ENCODE measurements around the gene TAS2R13. TPM values are rescaled to one million over a fixed set of nuclear protein-coding genes. Genes with fewer than 3 reads are reported as not detected.

TAS2R13 gene
- total RNA-seq, 2 donors from 2014 or later, result 3.1 to 7.3 TPM

DNA sequence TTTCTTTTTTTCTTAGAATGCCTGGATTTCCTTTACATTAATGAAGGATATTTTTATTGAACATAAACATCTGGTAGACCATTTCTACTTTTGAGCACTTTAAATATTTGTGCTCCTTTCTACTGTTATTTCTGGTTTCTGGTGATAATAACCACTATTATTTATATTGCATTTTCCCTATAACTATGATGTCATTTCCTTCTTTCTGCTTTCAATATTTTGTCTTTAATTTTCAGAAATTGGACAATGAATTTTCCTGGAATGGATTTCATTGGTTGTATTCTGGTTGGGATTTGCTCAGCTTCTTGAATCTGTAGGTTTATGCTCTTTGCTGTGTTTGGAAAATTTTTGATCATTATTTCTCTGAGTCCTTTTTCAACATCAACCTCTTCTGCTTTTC, 20.1 kb downstream of the TAS2R13 start:
- H3K27ac ChIP-seq, result no peak overlapping the region
- no peaks in the 10 kb centered on the region for H3K36me3 ChIP-seq
- H3K9me3 ChIP-seq, result no peaks in the 10 kb centered on the region
- no peak overlapping the region for H3K4me3 ChIP-seq
- DNase-seq (ENCODE audit: low spot score) (no peak), ATAC-seq (ENCODE audit: insufficient number of reproducible peaks, low FRiP score, low read depth) (no peak)
- no peaks in the 10 kb centered on the region for H3K27me3 ChIP-seq (replicated peaks; ENCODE audit: insufficient read depth)
- TF ChIP-seq, protein P1, sequence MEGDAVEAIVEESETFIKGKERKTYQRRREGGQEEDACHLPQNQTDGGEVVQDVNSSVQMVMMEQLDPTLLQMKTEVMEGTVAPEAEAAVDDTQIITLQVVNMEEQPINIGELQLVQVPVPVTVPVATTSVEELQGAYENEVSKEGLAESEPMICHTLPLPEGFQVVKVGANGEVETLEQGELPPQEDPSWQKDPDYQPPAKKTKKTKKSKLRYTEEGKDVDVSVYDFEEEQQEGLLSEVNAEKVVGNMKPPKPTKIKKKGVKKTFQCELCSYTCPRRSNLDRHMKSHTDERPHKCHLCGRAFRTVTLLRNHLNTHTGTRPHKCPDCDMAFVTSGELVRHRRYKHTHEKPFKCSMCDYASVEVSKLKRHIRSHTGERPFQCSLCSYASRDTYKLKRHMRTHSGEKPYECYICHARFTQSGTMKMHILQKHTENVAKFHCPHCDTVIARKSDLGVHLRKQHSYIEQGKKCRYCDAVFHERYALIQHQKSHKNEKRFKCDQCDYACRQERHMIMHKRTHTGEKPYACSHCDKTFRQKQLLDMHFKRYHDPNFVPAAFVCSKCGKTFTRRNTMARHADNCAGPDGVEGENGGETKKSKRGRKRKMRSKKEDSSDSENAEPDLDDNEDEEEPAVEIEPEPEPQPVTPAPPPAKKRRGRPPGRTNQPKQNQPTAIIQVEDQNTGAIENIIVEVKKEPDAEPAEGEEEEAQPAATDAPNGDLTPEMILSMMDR (IDR thresholded peaks at IDR 0.05), result no peak
- H3K4me1 ChIP-seq (ENCODE audit: control insufficient read depth in 1 of 2, low read depth in 2 of 2), result no peaks in the 10 kb centered on the region

DNA sequence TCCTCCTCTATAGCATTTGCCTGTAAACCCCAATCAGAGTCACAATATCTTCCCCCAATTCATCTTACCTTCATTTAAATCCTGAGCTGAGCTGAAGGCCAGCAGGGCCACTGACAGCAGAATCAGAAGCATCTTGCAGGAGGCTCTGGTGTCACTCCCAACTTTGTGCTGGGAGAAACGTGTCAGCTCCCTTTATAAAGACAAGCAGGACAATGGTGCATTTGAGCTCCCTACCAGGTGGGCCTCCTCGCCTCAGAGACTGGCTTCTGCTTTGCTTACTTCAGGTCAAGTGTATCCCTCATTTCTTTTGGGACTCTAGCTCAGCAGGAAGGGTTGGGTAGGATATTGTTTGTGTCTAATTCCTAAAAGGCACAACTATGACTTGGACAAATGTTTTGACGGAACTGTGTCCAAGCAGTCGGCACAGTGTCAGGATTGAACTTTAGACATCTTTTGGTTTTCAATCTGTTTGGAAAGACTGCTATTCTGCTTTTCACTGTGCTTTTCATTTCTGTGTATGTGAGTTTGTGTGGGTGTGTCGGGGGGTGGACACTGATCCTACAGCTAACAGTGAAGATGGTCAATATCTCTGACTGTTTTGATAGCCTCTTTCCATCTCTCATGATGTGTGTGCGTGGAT, 25.2 kb downstream of the TAS2R13 start, which contains the start of gene PRH1:
PRH1 (minus strand) TSS at position 170 of the 640 bp plus-strand sequence; CDS start at position 132, 38 bp downstream.
- no peak for DNase-seq (ENCODE audit: low spot score)
- Histone ChIP-seq H3K4me1 (ENCODE audit: control insufficient read depth in 1 of 2, low read depth in 2 of 2) (no peaks in the 10 kb centered on the region), H3K9me3 (no peaks in the 10 kb centered on the region), H3K36me3 (peaks cover 4% of the 10 kb centered on the region), H3K27ac (no peak within 1 kb of the TSS), H3K27me3 (replicated peaks; ENCODE audit: insufficient read depth) (no peaks in the 10 kb centered on the region), H3K4me3 (no peak within 1 kb of the TSS)
- no peak for ATAC-seq (ENCODE audit: insufficient number of reproducible peaks, low FRiP score, low read depth)
- TF ChIP-seq, protein P1 (IDR thresholded peaks at IDR 0.05), result no peak

DNA sequence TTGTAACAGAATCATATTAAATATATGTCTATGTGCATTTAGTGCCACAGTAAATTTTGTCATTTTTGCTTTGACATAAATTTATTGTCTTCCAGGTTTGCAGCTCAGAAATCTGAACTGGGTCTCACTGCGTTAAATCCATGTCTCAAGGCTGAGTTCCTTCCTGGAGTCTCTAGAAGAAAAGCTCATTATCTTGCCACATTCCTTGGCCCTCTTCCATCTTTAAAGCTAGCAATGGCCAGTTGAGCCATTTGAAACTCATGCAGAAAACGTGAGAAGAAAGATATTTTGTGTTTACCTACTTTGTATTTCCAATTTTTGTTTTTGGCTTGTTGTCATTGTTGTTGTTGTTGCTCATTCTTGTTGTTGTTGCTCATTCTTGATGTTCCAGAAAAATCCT, 36.0 kb downstream of the TAS2R13 start:
- Histone ChIP-seq H3K4me3 (no peak overlapping the region), H3K9me3 (no peaks in the 10 kb centered on the region), H3K4me1 (ENCODE audit: control insufficient read depth in 1 of 2, low read depth in 2 of 2) (no peaks in the 10 kb centered on the region), H3K36me3 (peaks cover 10% of the 10 kb centered on the region), H3K27me3 (replicated peaks; ENCODE audit: insufficient read depth) (no peaks in the 10 kb centered on the region), H3K27ac (no peak overlapping the region)
- no peak for ATAC-seq (ENCODE audit: insufficient number of reproducible peaks, low FRiP score, low read depth)
- TF ChIP-seq, protein P1 (IDR thresholded peaks at IDR 0.05), result no peak
- no peak for DNase-seq (ENCODE audit: low spot score)

DNA sequence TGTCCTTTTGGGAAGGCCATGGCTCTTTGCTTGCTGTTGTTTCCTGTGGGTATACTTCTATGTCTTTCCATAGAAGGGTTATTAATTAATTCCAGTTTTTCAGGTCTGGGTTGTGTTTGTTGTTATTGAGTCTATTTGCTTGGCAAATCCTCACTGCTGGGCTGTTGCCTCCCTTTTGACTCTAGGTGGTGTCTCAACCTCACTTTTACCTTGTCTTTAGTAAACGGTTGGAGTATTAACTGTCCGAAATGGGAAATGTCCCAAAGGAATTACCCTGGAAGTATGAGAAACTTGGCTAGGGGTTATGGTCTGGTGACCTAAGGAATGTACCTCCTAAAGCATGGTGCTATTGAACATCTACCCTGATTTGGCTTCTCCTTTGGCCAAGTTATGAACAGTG, 42.0 kb downstream of the TAS2R13 start:
- H3K36me3 ChIP-seq, result no peaks in the 10 kb centered on the region
- no peak for ATAC-seq (ENCODE audit: insufficient number of reproducible peaks, low FRiP score, low read depth)
- H3K4me3 ChIP-seq, result no peak overlapping the region
- peaks cover 6% of the 10 kb centered on the region for H3K9me3 ChIP-seq
- H3K27ac ChIP-seq, result no peak overlapping the region
- TF ChIP-seq, protein P1 (IDR thresholded peaks at IDR 0.05), result no peak
- DNase-seq (ENCODE audit: low spot score), result no peak
- no peaks in the 10 kb centered on the region for H3K27me3 ChIP-seq (replicated peaks; ENCODE audit: insufficient read depth)
- no peaks in the 10 kb centered on the region for H3K4me1 ChIP-seq (ENCODE audit: control insufficient read depth in 1 of 2, low read depth in 2 of 2)

DNA sequence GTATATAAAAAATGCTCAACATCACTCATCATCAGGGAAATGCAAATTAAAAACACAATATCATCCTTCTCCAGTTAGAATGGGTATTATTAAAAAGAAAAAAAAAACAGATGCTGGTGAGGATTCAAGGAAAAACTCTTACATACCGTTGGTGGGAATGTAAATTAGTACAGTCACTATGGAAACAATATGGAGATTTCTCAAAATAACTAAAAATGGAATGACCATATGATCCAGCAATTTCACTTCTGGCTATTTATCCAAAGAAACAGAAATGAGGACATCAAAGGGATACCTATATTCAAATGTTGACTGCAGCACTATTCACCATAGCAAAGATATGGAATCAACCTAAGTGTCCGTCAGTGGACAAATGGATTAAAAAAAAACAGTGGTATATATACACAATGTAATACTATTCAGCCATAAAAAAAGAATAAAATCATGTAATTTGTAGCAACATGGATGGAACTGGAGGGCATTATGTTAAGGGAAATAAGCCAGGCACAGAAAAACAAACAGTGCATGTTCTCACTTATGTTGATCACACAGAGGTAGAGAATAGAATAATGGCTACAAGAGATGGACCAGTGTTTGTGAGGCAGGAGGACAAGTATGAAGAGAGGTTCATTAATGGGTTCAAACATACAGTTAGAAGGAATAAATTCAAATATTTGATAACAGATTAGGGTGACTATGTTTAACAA, 45.7 kb downstream of the TAS2R13 start:
- no peak overlapping the region for H3K4me3 ChIP-seq
- H3K27me3 ChIP-seq (replicated peaks; ENCODE audit: insufficient read depth), result no peaks in the 10 kb centered on the region
- ATAC-seq (ENCODE audit: insufficient number of reproducible peaks, low FRiP score, low read depth), result no peak
- no peak overlapping the region for H3K27ac ChIP-seq
- TF ChIP-seq, protein P1 (IDR thresholded peaks at IDR 0.05), result no peak
- H3K4me1 ChIP-seq (ENCODE audit: control insufficient read depth in 1 of 2, low read depth in 2 of 2), result no peaks in the 10 kb centered on the region
- H3K36me3 ChIP-seq, result no peaks in the 10 kb centered on the region
- H3K9me3 ChIP-seq, result peaks cover 10% of the 10 kb centered on the region
- DNase-seq (ENCODE audit: low spot score), result no peak
